Spleen (tissue), 11 donors: ENCODE data around the gene ZNF239. TPM values are rescaled to one million over a fixed set of nuclear protein-coding genes. Genes with fewer than 3 reads are reported as not detected.
"Not testable (repeated sequence)": the region's sequence is repeated elsewhere in the genome, so short reads cannot be mapped to it uniquely, and the experiment has no call there.

Experiments used
- DNase-seq: peaks from one replicate; pipeline ENCODE4 v3.0.0-alpha.2; 2020
- H3K27ac ChIP-seq, 8 donors: fragments of 200-600 bp; sonication (generic) in 7 of 8; 1 replicate in 4 of 8; 2 replicates in 4 of 8; pipeline versions ENCODE4 v1.5.0 to v1.8.0; 2016 to 2021; ENCODE audit warnings: inconsistent platforms in 4 of 8, mild to moderate bottlenecking in 4 of 8, moderate library complexity in 1 of 8
- H3K27me3 ChIP-seq, 7 donors: fragments of 200-600 bp; sonication (generic) in 6 of 7; replicated peaks in 1 of 7; 1 replicate in 4 of 7; 2 replicates in 3 of 7; pipeline versions ENCODE4 v1.5.0 to v1.8.0; 2016 to 2021; ENCODE audit warnings: inconsistent platforms in 3 of 7, mild to moderate bottlenecking in 1 of 7
- H3K36me3 ChIP-seq, 6 donors: fragments of 200-600 bp; sonication (generic) in 5 of 6; 1 replicate in 4 of 6; 2 replicates in 2 of 6; pipeline versions ENCODE4 v1.5.0 to v1.8.0; 2016 to 2021; ENCODE audit warnings: inconsistent platforms in 2 of 6
- H3K4me1 ChIP-seq, 6 donors: fragments of 200-600 bp; sonication (generic) in 5 of 6; 1 replicate in 3 of 6; 2 replicates in 3 of 6; pipeline versions ENCODE4 v1.5.0 to v1.8.0; 2016 to 2021; ENCODE audit warnings: inconsistent platforms in 3 of 6
- H3K4me3 ChIP-seq, 8 donors: fragments of 200-600 bp; sonication (generic) in 7 of 8; 1 replicate in 4 of 8; 2 replicates in 4 of 8; pipeline versions ENCODE4 v1.5.0 to v1.8.0; 2016 to 2021; ENCODE audit warnings: inconsistent platforms in 4 of 8, mild to moderate bottlenecking in 4 of 8, moderate library complexity in 2 of 8
- H3K9me3 ChIP-seq, 8 donors: fragments of 200-600 bp; sonication (generic) in 7 of 8; 1 replicate in 4 of 8; 2 replicates in 4 of 8; pipeline versions ENCODE4 v1.5.0 to v1.8.0; 2016 to 2021; ENCODE audit warnings: inconsistent platforms in 4 of 8
- POLR2A ChIP-seq, 3 donors: fragments of 450-650 bp; IDR thresholded peaks; one replicate each; pipeline ENCODE4 v1.5.1; 2017; ENCODE audit warnings: antibody characterized with exemption in 3 of 3, mild to moderate bottlenecking in 1 of 3
- POLR2AphosphoS5 ChIP-seq, 3 donors: sonication (generic); formaldehyde crosslinking; IDR thresholded peaks; one replicate each; pipeline ENCODE4 v1.5.1; 2017; ENCODE audit warnings: antibody characterized with exemption in 3 of 3
- WGBS, 5 donors: extraction: QIAGEN DNeasy Blood & Tissue Kit in 3 of 5; methylation state at CpG; one replicate each; pipeline versions ENCODE4 v1.1.5 to v1.1.7; 2013 to 2018; 5-methylcytosine and 5-hydroxymethylcytosine counted together
- intact Hi-C: fragments of 100-400 bp; cut with DNase I; formaldehyde crosslinking; loops from one replicate; pipeline ENCODE4 v1.15.0; 2023; ENCODE audit warnings: low total_unique reads
- polyA plus RNA-seq, 3 donors: library from polyadenylated mRNA; stranded (reverse); fragments of 200-250 nt; gene quantifications; one replicate each; pipeline ENCODE4 v1.2.1, GENCODE V29; 2013
- total RNA-seq, 7 donors: library from RNA; depleted of rRNA in 3 of 7; stranded (reverse); fragments of >200 nt in 3 of 7; fragmentation: NEBNext Ultra II Directional in 4 of 7; extraction: Animal tissue kit (Norgen Biotek cat#: 25700) in 4 of 7; gene quantifications; one replicate each; pipeline versions ENCODE4 v1.1.0 to v1.2.1, GENCODE V29; 2016 to 2021
- TF ChIP-seq, protein P1 (sequence below), 11 experiments: fragments of 200-600 bp in 7 of 11; fragments of 450-650 bp in 4 of 11; sonication (generic) in 4 of 11; IDR thresholded peaks in 8 of 11; conservative IDR thresholded peaks in 3 of 11; 1 replicate in 7 of 11; 2 replicates in 4 of 11; pipeline versions ENCODE4 v1.4.0 to v1.8.0; 2016 to 2021; ENCODE audit warnings: antibody characterized with exemption in 11 of 11, inconsistent platforms in 4 of 11, mild to moderate bottlenecking in 1 of 11
- donor health status: healthy with polysubstance abuse.
- donor health status: DM: no; HTN: no; CAD: no; lungs with moderate emphysema.
- donor health status: DM: no; HTN: no; CAD: no.
- donor health status: Bipolar disorder and iron deficiency.
- donor health status: healthy.
- donor health status: DM: no; HTN: no; CAD: no.
- donor health status: DM: yes; HTN: yes; CAD: no.

Gene ZNF239
- total and polyA plus RNA-seq, 10 donors, result 1.8 to 4.4 (median 2.5) TPM

DNA sequence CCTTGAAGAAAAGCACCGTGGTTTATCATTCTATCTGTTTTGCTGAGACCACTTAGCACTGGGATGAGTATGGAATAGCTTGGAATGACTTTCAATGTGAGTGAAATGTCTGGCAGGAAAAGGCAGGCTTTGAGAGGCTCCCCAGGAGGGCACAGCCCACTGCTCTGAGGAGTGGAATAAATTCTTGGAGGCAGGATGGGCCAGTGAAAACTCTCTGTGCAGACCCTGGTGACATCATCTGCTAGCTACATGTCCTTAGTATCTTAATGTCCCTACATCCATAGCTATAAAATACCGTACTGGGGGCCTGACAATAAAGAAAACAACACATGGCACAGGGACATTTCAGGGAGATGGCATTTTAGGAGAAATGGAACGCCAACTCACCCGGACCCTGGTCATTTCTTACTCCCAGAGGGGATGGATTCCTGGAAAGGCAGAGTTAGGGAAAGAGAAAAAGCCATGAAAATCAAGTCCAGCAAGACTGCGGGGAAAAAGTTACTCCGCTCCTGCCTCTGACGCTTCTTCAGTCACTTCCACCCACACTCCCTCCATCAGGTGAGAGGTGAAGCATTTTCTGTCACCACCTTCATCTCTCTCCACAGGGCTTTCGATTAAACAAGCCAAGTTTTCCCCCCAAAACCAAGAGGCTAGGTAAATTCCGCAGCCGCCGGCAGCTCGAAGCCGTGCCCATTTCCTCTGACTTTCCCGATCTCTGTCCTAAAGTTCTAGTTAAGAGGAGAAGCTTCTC, 991 bp downstream of the ZNF239 start:
- intact Hi-C loops, result no loop called here
- TF ChIP-seq POLR2A (IDR thresholded peaks at IDR 0.05), result no peak
- TF ChIP-seq, protein P1, sequence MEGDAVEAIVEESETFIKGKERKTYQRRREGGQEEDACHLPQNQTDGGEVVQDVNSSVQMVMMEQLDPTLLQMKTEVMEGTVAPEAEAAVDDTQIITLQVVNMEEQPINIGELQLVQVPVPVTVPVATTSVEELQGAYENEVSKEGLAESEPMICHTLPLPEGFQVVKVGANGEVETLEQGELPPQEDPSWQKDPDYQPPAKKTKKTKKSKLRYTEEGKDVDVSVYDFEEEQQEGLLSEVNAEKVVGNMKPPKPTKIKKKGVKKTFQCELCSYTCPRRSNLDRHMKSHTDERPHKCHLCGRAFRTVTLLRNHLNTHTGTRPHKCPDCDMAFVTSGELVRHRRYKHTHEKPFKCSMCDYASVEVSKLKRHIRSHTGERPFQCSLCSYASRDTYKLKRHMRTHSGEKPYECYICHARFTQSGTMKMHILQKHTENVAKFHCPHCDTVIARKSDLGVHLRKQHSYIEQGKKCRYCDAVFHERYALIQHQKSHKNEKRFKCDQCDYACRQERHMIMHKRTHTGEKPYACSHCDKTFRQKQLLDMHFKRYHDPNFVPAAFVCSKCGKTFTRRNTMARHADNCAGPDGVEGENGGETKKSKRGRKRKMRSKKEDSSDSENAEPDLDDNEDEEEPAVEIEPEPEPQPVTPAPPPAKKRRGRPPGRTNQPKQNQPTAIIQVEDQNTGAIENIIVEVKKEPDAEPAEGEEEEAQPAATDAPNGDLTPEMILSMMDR (IDR thresholded peaks at IDR 0.05 in 8 of 11, conservative IDR thresholded peaks at IDR 0.05 in 3 of 11), result no peak
- TF ChIP-seq POLR2AphosphoS5 (IDR thresholded peaks at IDR 0.05), result no peak

DNA sequence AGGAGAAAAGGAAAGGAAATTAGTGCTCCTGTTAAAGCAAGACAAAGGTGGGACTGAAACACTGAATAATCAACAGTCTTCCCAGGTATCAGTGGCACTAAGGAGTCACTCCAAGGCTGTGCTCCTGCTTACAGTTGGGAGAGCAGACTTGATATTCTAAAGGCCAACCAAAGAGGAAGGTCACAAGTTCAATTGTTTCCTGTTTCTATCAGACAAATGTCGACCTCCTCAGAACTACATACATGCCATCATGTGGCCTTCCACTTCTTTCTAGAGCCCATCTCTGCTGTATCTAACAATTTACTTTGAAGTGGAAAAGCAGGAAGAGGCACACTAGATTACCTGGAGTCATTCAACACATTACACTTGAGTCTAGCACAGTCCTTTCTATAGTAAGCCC, 3.4 kb downstream of the ZNF239 start:
- 0 to 13% (median 4%) methylated on average over 1 of the region's 1 CpG for WGBS, 5 donors
- no peak overlapping the region for H3K27ac ChIP-seq
- no peak for DNase-seq
- intact Hi-C loops, result no loop called here
- no peak overlapping the region for H3K4me3 ChIP-seq
- peaks cover 0 to 36% (median 0%) of the 10 kb centered on the region in 6 donors for H3K36me3 ChIP-seq
- H3K4me1 ChIP-seq, result peaks cover 9 to 46% (median 17%) of the 10 kb centered on the region in 6 donors
- TF ChIP-seq, protein P1 (IDR thresholded peaks at IDR 0.05 in 8 of 11, conservative IDR thresholded peaks at IDR 0.05 in 3 of 11), result no peak
- no peak for TF ChIP-seq POLR2AphosphoS5 (IDR thresholded peaks at IDR 0.05)
- TF ChIP-seq POLR2A (IDR thresholded peaks at IDR 0.05), result no peak
- peaks cover 0 to 6% (median 0%) of the 10 kb centered on the region in 7 donors for H3K27me3 ChIP-seq
- peaks cover 0 to 9% (median 0%) of the 10 kb centered on the region in 8 donors for H3K9me3 ChIP-seq

More for the DNA sequence above, 991 bp downstream of the ZNF239 start:
- Histone ChIP-seq H3K4me1 (peaks cover 9 to 46% (median 17%) of the 10 kb centered on the region in 6 donors), H3K36me3 (peaks cover 0 to 13% (median 0%) of the 10 kb centered on the region in 6 donors), H3K27ac (peak overlapping the region in 7 of 8 donors; percentile 52 to 83 (median 80)), H3K9me3 (peaks cover 0 to 9% (median 0%) of the 10 kb centered on the region in 8 donors), H3K4me3 (peak overlapping the region in 7 of 8 donors; percentile 43 to 75 (median 53)), H3K27me3 (peaks cover 0 to 6% (median 0%) of the 10 kb centered on the region in 7 donors)
- DNase-seq, result no peak
- 66 to 83% (median 80%) methylated on average over 14 of the region's 14 CpGs for WGBS, 5 donors

DNA sequence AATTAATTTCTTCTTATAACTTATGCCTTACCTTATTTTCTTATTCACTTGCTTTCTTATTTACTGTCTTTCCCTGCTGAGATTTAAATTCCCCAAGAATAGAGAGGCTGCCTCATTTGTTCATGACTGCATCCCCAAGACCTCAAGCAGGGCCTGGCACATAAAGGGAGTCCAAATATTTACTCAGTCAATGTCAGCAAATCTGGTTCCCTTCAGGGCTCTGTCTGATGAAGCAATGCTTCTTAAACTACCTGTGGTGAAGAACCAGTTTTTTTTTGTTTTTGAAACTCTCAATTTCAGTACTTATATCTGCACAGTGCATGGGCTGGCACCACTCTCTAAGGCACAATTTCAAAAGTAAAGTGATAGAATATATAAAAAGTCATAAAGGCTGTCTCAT, 4.7 kb downstream of the ZNF239 start:
- peaks cover 0 to 13% (median 0%) of the 10 kb centered on the region in 8 donors for H3K9me3 ChIP-seq
- H3K27me3 ChIP-seq, result peaks cover 0 to 6% (median 0%) of the 10 kb centered on the region in 7 donors
- no peak for DNase-seq
- H3K4me1 ChIP-seq, result peaks cover 3 to 34% (median 11%) of the 10 kb centered on the region in 6 donors
- intact Hi-C loops, result no loop called here
- TF ChIP-seq POLR2AphosphoS5 (IDR thresholded peaks at IDR 0.05), result no peak
- TF ChIP-seq, protein P1 (IDR thresholded peaks at IDR 0.05 in 8 of 11, conservative IDR thresholded peaks at IDR 0.05 in 3 of 11), result no peak
- TF ChIP-seq POLR2A (IDR thresholded peaks at IDR 0.05), result no peak
- H3K4me3 ChIP-seq, result no peak overlapping the region
- H3K27ac ChIP-seq, result no peak overlapping the region
- H3K36me3 ChIP-seq, result peaks cover 0 to 45% (median 0%) of the 10 kb centered on the region in 6 donors

DNA sequence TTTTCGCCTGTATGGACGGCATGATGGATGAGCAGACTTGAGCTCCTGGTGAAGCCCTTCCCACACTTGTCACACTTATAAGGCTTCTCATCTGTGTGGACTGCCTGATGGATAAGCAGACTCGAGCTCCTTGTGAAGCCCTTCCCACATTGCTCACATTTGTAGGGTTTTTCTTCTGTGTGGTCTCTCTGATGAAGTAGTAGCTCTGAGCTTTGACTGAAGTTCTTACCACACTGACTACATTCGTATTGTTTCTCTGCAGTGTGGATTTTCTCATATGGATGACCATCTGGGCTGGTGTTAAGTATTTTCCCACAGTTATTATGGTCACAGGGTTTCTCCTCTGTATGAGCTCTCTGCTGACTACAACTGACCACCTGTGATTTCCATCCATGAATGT, 17.2 kb downstream of the ZNF239 start:
- no peaks in the 10 kb centered on the region for H3K4me1 ChIP-seq
- intact Hi-C loops, result no loop called here
- H3K27me3 ChIP-seq, result no peaks in the 10 kb centered on the region
- DNase-seq, result no peak
- 88 to 96% (median 92%) methylated on average over 4 of the region's 4 CpGs for WGBS, 5 donors
- TF ChIP-seq POLR2AphosphoS5 (IDR thresholded peaks at IDR 0.05), result no peak
- no peak for TF ChIP-seq POLR2A (IDR thresholded peaks at IDR 0.05)
- TF ChIP-seq, protein P1 (IDR thresholded peaks at IDR 0.05 in 8 of 11, conservative IDR thresholded peaks at IDR 0.05 in 3 of 11), result no peak
- H3K4me3 ChIP-seq, result no peak overlapping the region
- H3K27ac ChIP-seq, result no peak overlapping the region
- H3K36me3 ChIP-seq, result peaks cover 0 to 53% (median 25%) of the 10 kb centered on the region in 6 donors
- peaks cover 0 to 93% (median 82%) of the 10 kb centered on the region in 8 donors for H3K9me3 ChIP-seq

DNA sequence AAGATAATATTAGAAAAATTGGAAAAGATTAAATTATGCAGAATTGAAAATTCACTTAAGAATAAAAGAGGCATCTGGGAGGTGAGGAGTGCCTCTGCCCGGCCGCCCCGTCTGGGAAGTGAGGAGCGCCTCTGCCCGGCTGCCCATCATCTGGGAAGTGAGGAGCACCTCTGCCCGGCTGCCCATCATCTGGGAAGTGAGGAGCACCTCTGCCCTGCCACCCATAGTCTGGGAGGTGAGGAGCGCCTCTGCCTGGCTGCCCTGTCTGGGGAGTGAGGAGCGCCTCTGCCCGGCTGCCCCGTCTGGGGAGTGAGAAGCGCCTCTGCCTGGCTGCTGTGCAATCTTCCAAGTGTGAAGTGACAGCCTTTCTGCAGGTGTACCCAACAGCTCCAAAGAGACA, 30.7 kb downstream of the ZNF239 start:
- H3K36me3 ChIP-seq, H3K27ac ChIP-seq, H3K27me3 ChIP-seq, DNase-seq, H3K4me1 ChIP-seq, H3K4me3 ChIP-seq, intact Hi-C loops: not testable (repeated sequence)
- 76 to 96% (median 85%) methylated on average over 8 to 11 of the region's 11 CpGs for WGBS, 5 donors
- H3K9me3 ChIP-seq, result peaks cover 0 to 90% (median 49%) of the 10 kb centered on the region in 8 donors
